NCI-H1436 (cell line): ENCODE data around the gene EPB41L1.

ENCODE experiments used
- DNase-seq: peaks from one replicate; lab custom pipeline; 2025; lab: John Stamatoyannopoulos, UW

Gene EPB41L1

GRCh38 chr20:36155991-36156390 lies 1.5 kb downstream of the EPB41L1 start:
- no peak for DNase-seq

GRCh38 chr20:36157610-36158009 lies 3.1 kb downstream of the EPB41L1 start:
- DNase-seq = no peak

DNA sequence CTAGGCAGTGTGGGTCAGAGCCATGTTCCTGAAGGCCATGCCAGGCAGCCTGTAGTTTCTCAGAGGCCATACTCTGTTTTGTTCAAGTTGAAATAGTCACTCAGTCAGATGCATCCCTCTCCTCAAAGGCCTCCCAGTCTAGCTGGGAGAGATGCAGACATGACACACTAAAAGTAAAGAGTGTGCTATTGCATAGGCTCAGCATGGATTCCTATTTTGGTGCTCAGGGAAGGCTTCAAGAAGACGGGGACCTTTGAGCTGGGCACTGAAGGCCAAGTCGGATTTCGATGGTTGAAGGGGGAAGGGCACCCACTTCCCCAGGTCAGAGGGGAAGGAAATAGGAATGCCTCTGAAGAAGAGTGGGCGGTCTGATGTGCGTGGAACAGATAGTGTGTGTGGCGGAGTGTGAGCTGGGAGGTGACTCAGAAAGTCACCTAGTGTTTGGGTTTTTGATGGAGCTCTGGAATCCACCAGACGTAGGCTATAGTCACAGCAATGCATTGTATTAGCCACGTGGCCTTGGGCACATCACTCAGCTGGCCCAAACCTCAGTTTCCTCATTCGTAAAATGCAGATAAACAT lies 3.7 kb downstream of the EPB41L1 start:
- no peak for DNase-seq

- DNase-seq = no peak
Observed at GRCh38 chr20:36159833-36160232, 5.3 kb downstream of the EPB41L1 start.

GRCh38 chr20:36162272-36162966 lies 7.9 kb downstream of the EPB41L1 start:
- DNase-seq = peak; percentile 31

DNA sequence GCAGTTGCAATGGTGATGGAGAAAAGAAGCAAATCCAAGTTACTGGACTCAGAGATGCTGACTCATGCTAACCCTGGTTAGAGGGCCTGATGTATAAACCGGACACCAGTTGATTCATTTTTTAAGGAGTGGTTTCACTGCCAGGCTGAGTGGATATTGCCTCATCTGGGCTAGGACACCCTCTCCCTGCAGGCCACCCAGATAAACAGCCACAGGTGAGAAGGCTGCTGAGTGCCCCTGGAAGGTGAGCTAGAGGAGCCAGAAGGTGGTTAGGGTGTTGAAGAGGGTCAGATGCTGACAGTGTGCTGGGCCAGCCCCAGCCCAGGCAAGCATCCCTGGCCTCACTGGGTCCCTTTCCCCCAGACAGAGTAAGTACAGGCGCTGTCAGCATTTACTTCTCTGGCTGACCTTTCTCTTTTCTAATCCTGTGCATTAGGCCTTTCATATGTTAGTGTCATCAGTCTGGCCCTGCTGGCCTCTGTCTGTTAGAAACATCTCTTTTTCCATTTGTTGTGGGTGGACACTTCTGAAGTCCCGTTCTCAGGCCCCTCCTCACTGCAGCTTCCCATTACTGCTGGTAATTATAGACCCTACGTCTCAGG lies 13.5 kb downstream of the EPB41L1 start:
- DNase-seq = no peak

DNA sequence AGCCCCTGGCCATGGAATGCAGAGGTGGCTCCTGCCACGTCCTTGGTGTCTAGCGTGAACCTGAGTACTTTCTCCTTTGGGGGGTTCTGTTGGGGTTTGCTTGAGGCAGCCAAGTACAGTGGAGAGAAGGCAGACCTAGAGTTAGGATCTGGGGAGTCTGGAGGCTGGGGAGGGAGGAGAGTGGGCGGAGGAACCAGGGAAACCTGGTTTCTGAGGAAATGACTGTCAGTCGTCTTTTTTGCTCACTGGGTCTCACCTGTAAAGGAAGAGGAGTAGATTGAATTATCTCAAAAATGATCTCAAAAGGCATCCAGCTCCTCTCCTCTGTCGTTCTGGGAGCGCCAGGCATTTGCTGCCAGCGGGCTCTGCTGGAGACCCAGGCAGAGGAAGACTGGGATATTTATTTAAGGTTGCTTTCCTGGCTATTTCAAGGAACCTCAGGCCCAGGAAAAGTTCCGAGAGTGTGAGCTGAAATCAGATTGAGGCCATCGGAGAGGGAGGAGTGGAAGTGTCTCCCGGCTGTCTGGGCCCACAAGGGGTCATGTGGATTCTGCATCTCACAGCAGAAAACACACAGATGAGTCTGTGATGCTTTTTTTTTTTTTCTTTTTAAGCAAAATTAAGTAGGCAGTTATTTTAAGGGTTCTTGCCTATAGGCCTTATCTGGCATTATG lies 16.1 kb downstream of the EPB41L1 start:
- no peak for DNase-seq

- DNase-seq = no peak
Observed at GRCh38 chr20:36173451-36173933, 19.0 kb downstream of the EPB41L1 start.

- DNase-seq = no peak
Observed at GRCh38 chr20:36175016-36175415, 20.5 kb downstream of the EPB41L1 start.

GRCh38 chr20:36175475-36175995 lies 21.0 kb downstream of the EPB41L1 start:
- no peak for DNase-seq

- DNase-seq = no peak
Observed at GRCh38 chr20:36177716-36178115, 23.2 kb downstream of the EPB41L1 start.

DNA sequence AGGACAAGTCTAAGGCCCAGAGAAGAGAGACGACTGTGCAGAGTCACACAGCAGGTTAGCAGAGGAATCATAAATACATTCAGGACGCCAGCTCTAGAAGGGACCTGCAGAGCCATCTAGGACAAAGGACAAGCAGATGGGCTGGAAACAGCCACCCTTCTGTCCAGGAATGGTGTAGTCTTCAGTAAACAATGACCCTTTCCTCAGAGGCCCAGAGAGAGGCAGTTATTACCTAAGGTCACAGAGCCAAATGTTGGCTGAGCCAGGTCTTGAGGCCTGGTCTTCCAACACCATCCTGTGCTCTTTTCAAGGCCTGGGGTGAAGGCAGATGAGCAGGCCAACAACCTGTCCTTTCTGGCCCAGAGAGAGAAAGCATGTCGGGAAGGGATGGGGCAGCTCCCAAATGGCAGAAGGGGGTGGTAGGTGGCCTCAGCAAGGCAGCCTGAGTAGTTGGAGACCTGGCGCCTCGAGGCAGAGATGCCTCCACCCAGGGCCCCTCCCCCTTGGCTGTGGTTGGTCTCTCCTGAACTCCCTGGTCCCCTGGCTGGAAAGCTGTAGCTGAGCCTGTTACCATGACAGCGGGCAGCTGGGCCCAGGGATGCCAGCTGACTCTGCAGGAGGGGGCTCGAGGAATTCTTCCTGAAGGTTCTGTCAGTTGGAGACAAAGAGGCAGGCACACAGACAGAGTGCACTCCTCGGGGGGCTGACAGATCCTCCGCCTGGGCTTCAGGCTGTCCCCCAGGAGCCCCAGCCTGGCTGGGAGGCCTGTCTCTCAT lies 24.8 kb downstream of the EPB41L1 start:
- no peak for DNase-seq

GRCh38 chr20:36180323-36180722 lies 25.8 kb downstream of the EPB41L1 start:
- DNase-seq = no peak

DNA sequence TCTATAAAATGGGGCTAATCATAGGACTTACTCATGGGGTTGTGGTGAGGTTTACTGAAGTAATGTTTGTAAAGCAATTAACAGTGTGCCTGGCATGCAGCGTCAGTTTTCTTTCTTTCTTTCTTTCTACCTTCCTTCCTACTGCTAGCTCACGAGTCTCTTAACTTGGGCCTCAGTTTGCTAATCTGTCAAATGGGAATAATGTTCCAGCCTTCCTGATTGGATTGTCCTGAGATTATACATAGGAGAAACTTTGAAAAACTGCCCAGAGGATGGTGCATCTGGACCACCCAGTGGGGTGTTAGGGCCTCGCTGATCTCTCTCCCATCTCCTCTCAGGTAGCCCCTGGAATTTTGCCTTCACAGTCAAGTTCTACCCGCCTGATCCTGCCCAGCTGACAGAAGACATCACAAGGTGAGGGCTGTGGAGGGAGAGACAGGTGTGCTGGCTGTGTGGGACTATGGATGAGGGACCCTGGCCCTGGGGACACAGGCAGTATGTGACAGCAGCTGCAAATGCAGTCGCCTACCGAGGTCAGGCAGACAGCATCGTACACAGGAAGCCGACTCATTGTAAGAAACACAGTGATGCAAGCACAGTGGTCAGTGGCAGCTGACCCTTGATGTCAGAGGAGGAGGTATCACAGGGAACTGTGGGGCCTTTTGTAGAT lies 27.5 kb downstream of the EPB41L1 start:
- DNase-seq = no peak

- DNase-seq = no peak
Observed at GRCh38 chr20:36182604-36183154, 28.1 kb downstream of the EPB41L1 start.

DNA sequence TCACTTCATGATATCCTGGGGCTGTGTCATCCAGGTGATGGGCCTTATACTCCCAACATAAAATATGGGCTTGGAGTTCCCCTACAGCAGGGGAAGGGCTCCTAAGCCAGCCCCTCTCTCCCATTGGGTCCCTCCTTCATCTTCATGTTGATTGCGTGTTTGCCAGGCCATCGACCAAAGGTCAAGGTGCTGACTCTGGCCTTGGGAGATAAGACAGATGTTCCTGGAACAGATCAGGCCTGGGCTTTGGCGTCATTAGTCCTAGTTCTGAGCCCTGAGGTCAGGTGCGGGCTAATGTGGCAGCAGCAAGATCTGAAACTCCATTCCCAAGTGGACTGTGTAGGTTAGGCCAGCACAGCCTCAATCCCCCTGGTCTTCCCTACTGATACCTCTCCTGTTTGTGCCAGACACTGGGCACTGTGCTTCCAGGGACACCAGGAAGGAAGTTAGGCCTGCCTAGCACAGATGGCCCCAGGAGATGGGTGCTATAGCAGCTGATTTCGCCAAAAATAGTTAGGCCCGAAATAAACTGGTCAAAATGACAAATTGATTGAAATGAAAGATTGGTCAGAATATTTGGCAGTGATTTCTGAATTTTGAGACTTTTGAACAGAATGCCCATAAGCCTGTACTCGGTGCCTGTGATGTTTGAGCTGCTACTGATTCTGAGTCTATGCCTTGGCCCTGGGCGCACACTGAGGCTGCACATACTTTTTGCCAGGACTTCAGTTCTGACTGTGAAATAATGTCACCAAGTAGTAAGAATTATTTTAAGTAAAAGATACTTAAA lies 28.8 kb downstream of the EPB41L1 start:
- DNase-seq = no peak

DNA sequence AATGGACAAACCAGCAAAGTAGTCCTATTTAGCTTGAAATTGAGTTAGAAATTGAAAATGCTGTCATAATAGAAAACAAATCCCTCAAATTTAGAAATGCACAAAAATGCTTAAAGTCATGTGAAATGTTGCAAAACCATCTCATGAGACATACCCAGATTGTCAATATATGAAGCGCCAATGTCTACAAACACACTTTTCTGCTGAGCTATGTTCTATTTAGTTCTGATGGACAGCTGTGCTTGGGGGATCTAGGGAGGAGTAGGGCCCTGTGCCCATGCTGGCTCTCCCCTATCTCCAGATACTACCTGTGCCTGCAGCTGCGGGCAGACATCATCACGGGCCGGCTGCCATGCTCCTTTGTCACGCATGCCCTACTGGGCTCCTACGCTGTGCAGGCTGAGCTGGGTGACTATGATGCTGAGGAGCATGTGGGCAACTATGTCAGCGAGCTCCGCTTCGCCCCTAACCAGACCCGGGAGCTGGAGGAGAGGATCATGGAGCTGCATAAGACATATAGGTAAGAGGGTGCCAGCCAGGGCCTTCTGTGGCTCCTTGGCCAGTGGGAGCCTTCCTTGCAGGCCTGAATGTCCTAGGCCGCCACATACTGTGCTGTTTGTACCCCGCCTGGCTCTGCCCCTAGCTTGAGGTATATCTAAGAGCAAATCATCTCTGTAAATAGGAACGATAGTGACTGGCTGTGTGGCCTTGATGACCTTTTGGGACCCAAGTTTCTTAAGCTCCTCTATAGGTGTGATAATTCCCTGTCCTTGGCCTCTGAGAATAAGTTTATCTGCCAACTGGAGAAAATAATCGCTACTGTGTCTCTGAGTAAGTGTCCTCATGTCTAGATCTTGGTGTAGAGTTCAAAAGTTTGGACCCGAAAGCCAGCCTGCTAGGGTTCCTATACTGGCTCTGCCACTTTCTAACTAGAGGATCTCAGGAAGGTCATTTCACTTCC lies 30.6 kb downstream of the EPB41L1 start:
- no peak for DNase-seq

DNA sequence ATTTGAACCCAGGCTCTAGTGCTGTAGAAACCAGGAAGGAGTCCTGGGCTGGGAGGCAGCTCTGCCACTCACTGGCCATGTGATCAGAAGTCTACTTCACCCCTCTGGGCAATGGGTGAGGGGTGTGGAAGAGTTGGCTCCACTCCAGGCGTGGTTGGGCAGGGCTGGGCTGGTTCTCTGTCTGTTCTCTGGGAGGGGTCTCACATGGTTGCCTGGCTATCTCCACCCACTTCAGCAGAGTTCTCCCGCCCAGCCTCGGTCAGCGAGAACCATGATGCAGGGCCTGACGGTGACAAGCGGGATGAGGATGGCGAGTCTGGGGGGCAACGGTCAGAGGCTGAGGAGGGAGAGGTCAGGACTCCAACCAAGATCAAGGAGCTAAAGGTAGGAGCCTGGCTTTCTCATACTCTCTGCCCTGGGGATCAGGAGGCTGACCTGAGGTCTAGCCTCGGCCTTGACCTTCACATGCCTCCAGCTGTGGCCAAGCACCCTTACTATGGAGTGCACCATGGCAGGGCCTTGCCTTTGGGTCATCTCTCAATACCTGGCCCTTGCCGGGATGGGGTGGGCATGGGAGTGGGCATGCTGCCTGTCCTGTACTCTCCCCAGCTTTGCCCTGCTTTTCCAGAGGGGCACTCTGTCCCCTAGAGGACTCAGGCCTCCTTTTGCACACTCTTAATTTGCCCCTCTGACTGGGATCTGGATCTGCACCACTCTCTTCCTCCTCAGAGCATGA lies 39.6 kb downstream of the EPB41L1 start:
- DNase-seq = no peak
